ENCODE results near the gene XAGE1B. TPM values are rescaled to one million over a fixed set of nuclear protein-coding genes. Genes with fewer than 3 reads are reported as not detected.

Gene XAGE1B
- polyA plus RNA-seq, 1 donor: not detected

Other genes with a start within 250 kb of the XAGE1B start
- 0.68 TPM for gene XAGE2, start 148.0 kb downstream of the XAGE1B start, polyA plus RNA-seq (ENCODE audit: insufficient read length)
- not detected for gene XAGE1A, start 21.3 kb downstream of the XAGE1B start, polyA plus RNA-seq (ENCODE audit: insufficient read length)
- not detected for gene SSX7, start 137.8 kb upstream of the XAGE1B start, polyA plus RNA-seq (ENCODE audit: insufficient read length)
- gene SSX2, start 190.1 kb upstream of the XAGE1B start, polyA plus RNA-seq (ENCODE audit: insufficient read length): not detected
- not detected for gene SSX2B, start 234.2 kb upstream of the XAGE1B start, polyA plus RNA-seq (ENCODE audit: insufficient read length)